Erythroblast (primary cell): ENCODE measurements around the gene SMDT1.

Source experiments
- GATA1 ChIP-seq: IDR thresholded peaks from 2 replicates; pipeline ENCODE4 v1.6.1; 2011; ENCODE audit warnings: low read depth, mild to moderate bottlenecking, control low read depth, low read length, moderate library complexity
- POLR2A ChIP-seq: IDR thresholded peaks from 2 replicates; pipeline ENCODE4 v1.6.1; 2011; ENCODE audit warnings: mild to moderate bottlenecking, low read length

- TF ChIP-seq POLR2A (no peak), GATA1 (no peak)
These were observed 46.0 kb upstream of the SMDT1 start for GRCh38 chr22:42033263-42034181.
